HAP-1 (cell line): ENCODE measurements around the gene ALK.

Experiments
- DNase-seq, 2 experiments: peaks; one replicate each; pipeline ENCODE4 v3.0.0-alpha.2; 2016 to 2020; ENCODE audit warnings: low spot score in 2 of 2
- H3K27me3 ChIP-seq: fragments of 250-450 bp; sonication (Bioruptor Pico); 2 replicates; pipeline ENCODE4 v1.5.1; 2020; ENCODE audit warnings: low read depth, mild to moderate bottlenecking, moderate library complexity
- H3K36me3 ChIP-seq: fragments of 250-450 bp; sonication (Bioruptor Pico); replicated peaks from 2 replicates; pipeline ENCODE4 v1.5.1; 2020; ENCODE audit warnings: mild to moderate bottlenecking
- H3K4me1 ChIP-seq: fragments of 250-450 bp; sonication (Bioruptor Pico); 2 replicates; pipeline ENCODE4 v1.5.1; 2020; ENCODE audit warnings: mild to moderate bottlenecking
- H3K4me3 ChIP-seq: fragments of 250-450 bp; sonication (Bioruptor Pico); 2 replicates; pipeline ENCODE4 v1.5.1; 2020; ENCODE audit warnings: mild to moderate bottlenecking, moderate library complexity
- H3K9me3 ChIP-seq: fragments of 250-450 bp; sonication (Bioruptor Pico); 2 replicates; pipeline ENCODE4 v1.5.1; 2020; ENCODE audit warnings: mild to moderate bottlenecking, moderate library complexity
- in situ Hi-C: fragments of 300-500 bp; cut with MboI; formaldehyde crosslinking; loops from 3 replicates; pipeline ENCODE4 v1.14.3; 2020; ENCODE audit warnings: low sequenced_read_pairs, inconsistent platforms, mixed read lengths

The ALK gene

DNA sequence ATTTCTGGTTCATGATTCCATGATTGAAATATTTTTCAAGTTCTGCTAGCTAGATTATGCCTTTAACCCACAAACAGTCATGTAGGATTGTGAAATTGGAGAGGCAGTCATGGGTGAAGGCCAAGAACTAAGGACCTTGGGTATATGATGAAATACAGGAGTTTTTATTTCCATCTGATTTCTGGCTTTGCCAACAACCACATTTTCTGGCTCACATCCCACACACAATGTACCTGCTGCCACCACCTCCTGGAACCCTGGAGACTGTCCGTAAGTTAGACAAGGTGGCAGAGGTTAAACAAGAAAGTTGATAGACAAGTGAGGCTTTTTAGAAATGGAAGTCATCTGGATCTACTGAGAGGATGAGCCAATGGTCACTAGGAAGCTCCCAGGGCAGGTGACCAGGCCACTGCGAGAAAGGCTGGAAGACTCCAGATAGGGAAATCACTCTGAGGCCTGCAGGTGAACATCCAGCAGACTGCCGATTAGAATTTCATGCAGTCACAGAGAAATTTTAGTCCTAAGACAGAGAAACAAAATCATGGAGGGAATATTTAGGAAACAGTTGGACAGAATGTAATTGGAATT is 402.0 kb downstream of the ALK start:
- Histone ChIP-seq H3K4me3 (no peak overlapping the region), H3K36me3 (no peaks in the 10 kb centered on the region), H3K4me1 (no peaks in the 10 kb centered on the region), H3K9me3 (no peaks in the 10 kb centered on the region), H3K27me3 (no peaks in the 10 kb centered on the region)
- no peak for DNase-seq
- in situ Hi-C loops, result no loop called here

DNA sequence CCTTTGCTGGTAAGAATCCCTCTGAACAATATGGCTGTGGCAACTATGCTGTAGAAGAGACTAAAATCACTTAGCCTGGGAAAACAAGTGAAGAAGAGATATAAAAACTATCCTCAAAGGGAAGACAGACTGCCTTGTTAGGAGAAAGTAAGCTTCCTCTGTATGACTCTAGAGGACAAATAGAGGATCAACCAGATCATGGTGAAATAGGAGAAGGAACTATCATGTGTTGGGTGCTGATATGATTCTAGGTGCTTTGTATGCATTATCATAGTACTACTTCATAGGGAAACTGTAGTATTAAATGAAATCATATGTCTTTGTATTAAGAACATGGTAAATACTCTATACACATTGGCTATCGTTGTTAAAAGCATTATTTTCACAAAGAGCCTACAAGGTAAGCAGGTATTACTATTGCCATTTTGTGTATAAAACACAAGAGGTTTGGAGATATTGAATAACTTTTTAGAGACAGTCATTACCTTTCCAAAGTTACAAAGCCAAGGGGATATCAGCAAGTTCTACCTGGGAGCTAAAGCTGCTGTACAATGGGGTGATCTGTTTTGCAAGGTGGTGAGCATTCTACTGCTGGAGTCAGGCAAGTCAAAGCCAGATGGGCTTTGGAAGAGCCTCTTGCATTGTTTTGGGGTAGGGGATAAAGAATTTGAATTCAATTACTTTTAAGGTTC is 402.6 kb downstream of the ALK start:
- Histone ChIP-seq H3K36me3 (no peaks in the 10 kb centered on the region), H3K9me3 (no peaks in the 10 kb centered on the region), H3K27me3 (no peaks in the 10 kb centered on the region), H3K4me1 (no peaks in the 10 kb centered on the region), H3K4me3 (no peak overlapping the region)
- no peak for DNase-seq
- in situ Hi-C loops, result no loop called here

DNA sequence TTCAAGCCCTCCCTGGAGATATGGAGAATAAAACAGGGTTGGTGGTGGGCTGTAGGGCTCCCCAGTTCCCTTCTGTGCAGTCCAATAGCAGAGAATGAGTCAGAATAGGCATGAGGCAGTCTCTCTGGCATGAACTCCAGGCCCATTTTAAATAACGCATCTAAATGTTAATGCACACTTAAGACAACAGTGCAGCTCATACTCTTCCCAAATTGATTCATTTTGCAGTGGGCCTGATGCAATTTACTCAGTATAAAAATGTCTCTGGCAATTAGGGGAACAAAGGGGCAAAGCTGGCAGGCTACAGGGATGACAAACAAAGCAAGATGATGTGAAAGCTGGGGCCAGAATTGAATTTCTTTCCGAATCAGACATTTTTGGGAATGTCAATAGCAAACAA is 403.4 kb downstream of the ALK start:
- Histone ChIP-seq H3K4me3 (no peak overlapping the region), H3K4me1 (no peaks in the 10 kb centered on the region), H3K9me3 (no peaks in the 10 kb centered on the region), H3K36me3 (no peaks in the 10 kb centered on the region), H3K27me3 (no peaks in the 10 kb centered on the region)
- no peak for DNase-seq
- in situ Hi-C loops, result no loop called here

DNA sequence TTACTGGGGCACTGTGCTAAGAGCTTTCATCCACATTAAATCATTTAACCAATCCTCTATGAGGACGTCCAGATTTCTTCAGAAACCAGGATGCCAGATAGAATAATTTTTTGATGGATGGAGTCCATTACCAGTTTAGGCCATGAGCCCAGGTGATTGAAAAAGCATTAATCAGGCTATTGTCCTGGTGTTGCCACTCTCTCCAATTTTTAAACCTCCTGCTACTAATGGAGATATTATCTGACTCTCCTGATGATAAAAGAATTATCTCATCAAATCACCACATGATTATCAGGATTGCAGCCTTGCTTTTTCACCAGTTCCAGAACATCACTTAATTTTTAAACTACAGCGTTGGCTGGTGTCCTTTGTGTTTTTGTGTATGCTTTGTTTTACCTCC is 404.0 kb downstream of the ALK start:
- Histone ChIP-seq H3K9me3 (no peaks in the 10 kb centered on the region), H3K27me3 (no peaks in the 10 kb centered on the region)
- in situ Hi-C loops, result no loop called here

DNA sequence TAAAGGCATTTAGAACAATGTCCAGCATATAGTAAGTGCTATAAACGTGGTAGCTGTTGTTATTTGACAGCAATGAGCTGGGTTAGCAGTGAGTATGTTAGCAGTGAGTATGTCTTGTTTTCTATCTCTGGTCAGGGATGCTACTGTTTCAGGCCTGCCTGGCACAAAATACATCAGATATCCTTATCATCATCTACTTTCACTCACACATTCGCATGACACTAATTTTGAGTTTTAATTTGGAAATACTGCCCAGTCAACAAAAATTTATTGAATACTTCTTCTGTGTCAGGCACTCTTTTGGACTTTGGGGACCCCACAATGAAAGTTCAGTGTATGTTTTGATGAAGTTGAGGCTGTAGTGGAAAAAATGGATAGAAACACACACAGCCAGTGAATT is 404.6 kb downstream of the ALK start:
- Histone ChIP-seq H3K36me3 (no peaks in the 10 kb centered on the region), H3K4me3 (no peak overlapping the region), H3K9me3 (no peaks in the 10 kb centered on the region), H3K4me1 (no peaks in the 10 kb centered on the region), H3K27me3 (no peaks in the 10 kb centered on the region)
- in situ Hi-C loops, result no loop called here
- DNase-seq, result no peak

More for the DNA sequence above, 404.0 kb downstream of the ALK start:
- Histone ChIP-seq H3K4me1 (no peaks in the 10 kb centered on the region), H3K36me3 (no peaks in the 10 kb centered on the region), H3K4me3 (no peak overlapping the region)
- no peak for DNase-seq

DNA sequence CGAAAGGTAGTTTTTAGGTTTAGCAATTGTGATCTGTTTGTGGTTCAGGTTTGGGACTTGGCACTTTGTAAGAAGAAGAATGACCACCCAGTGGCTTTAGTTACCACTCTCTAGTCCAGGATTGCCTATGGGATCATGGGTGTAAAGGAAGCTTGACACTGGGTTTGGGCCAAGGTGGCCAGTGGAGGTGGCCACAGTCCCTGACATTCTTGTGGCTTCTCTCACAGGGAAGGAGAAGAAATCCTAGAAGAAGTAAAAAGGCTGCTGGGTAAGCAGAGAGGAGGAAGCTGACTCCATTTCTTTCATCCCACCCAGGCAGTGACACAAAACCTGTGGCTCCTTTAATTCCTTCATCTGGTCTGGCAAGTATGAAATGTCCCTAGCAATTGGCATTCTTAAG is 411.5 kb downstream of the ALK start:
- H3K9me3 ChIP-seq, result no peaks in the 10 kb centered on the region
- no peak for DNase-seq
- no peaks in the 10 kb centered on the region for H3K36me3 ChIP-seq
- no peak overlapping the region for H3K4me3 ChIP-seq
- in situ Hi-C loops, result no loop called here
- H3K4me1 ChIP-seq, result no peaks in the 10 kb centered on the region
- H3K27me3 ChIP-seq, result no peaks in the 10 kb centered on the region

DNA sequence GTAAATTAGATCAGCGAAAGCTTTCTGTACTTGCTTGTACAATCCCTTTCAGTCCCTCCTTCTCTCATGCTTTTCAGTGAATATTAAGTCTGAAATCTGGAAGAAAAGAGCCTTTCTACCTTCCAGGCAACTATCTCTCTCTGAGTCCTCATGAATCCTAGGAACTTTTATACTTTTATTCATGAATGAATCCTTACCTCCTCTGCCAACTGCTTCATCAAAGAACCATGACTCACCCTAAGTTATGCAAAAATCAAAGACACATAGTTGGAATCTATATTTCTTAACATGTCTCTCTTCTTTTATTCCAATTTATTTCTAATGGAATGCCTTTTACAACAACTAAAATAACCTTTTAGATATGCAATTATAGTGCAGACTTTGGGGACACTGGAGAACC is 412.0 kb downstream of the ALK start:
- in situ Hi-C loops, result no loop called here
- DNase-seq, result no peak
- no peaks in the 10 kb centered on the region for H3K4me1 ChIP-seq

DNA sequence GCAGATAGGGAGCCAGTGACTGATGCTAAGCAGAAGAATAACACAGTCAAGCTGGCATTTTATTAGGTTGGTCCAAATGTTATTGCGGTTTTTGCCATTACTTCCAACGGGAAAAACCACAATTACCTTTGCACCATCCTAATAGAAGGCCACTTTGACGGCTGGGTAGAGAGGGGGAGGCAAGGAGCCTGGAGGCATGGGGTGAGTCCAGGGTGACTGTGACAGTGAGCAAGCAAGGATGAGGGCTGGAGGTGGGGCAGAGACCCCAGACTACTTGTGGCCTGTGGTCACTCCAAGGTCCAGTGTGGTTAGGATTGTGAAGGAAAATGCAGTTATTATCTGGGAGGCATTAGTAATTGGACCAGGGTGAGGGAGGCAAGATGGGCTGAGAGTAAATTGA is 416.6 kb downstream of the ALK start:
- Histone ChIP-seq H3K9me3 (no peaks in the 10 kb centered on the region), H3K4me1 (no peaks in the 10 kb centered on the region), H3K27me3 (no peaks in the 10 kb centered on the region), H3K4me3 (no peak overlapping the region), H3K36me3 (no peaks in the 10 kb centered on the region)
- in situ Hi-C loops, result no loop called here
- no peak for DNase-seq

More for the DNA sequence above, 412.0 kb downstream of the ALK start:
- Histone ChIP-seq H3K27me3 (no peaks in the 10 kb centered on the region), H3K4me3 (no peak overlapping the region), H3K9me3 (no peaks in the 10 kb centered on the region), H3K36me3 (no peaks in the 10 kb centered on the region)

DNA sequence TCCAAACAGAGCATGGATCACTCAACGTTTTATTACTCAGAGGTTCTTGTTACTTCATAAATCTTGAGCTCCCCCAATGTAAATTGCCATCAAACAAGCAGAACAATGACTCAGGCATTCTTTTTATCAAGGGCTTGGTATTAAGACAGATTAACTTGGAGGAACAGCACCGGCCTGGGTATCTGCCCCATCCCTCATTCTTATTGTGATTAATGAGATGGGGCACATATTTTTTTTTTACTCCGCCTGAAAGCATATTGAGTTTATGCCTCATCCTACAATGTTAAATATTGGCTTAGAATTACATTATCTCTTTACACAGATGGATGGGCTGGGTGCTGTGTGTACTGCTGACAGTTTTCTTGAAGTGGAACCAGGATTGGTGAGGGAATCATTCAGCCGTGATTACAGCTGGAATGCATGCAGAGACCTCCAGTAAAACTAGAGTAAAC is 418.9 kb downstream of the ALK start:
- in situ Hi-C loops, result no loop called here
- peak in 1 of 2 experiments; percentile 18 for DNase-seq
- Histone ChIP-seq H3K36me3 (no peaks in the 10 kb centered on the region), H3K9me3 (no peaks in the 10 kb centered on the region), H3K4me3 (no peak overlapping the region), H3K4me1 (no peaks in the 10 kb centered on the region), H3K27me3 (no peaks in the 10 kb centered on the region)

DNA sequence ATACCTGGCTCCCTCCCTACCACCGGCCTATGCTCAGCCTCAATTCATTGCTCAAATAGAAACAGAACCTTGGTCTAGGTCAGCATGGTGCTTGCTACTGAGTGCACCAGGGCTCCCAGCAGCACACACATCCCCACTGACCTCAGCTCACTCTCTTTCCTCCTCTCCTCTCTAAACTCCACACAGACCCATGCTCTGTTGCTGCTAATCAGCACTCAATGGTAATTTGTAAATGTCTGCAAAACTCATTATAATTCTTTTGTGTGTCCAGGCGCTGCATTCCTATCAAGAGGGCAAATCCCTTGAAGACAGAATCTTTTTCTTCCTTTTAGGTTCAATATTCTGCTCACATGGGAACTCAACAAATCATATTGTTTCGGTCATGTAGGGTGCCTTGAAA is 424.0 kb downstream of the ALK start:
- DNase-seq, result no peak
- H3K36me3 ChIP-seq, result no peaks in the 10 kb centered on the region
- no peaks in the 10 kb centered on the region for H3K9me3 ChIP-seq

DNA sequence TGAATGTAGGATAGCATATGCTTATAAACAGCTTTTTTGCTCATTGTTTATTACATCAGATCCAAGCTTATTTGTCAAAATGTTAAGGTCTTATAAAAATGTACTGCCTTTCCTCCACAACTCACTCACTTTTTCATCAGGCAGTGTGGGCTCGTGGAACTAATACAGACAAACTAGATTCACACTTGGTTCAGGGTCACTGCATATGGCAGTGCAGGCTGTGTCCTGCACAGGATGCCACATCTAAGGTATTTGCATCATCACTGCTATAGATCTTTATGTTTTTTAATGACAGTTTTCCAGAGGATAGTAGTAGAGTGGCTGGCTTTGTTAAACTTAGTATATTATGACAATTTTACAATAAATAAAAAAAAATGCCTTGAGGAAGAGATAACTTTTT is 425.2 kb downstream of the ALK start:
- Histone ChIP-seq H3K9me3 (no peaks in the 10 kb centered on the region), H3K4me1 (no peaks in the 10 kb centered on the region), H3K36me3 (no peaks in the 10 kb centered on the region), H3K27me3 (no peaks in the 10 kb centered on the region), H3K4me3 (no peak overlapping the region)
- in situ Hi-C loops, result no loop called here
- DNase-seq, result no peak

More for the DNA sequence above, 424.0 kb downstream of the ALK start:
- Histone ChIP-seq H3K4me3 (no peak overlapping the region), H3K27me3 (no peaks in the 10 kb centered on the region), H3K4me1 (no peaks in the 10 kb centered on the region)
- in situ Hi-C loops, result no loop called here

DNA sequence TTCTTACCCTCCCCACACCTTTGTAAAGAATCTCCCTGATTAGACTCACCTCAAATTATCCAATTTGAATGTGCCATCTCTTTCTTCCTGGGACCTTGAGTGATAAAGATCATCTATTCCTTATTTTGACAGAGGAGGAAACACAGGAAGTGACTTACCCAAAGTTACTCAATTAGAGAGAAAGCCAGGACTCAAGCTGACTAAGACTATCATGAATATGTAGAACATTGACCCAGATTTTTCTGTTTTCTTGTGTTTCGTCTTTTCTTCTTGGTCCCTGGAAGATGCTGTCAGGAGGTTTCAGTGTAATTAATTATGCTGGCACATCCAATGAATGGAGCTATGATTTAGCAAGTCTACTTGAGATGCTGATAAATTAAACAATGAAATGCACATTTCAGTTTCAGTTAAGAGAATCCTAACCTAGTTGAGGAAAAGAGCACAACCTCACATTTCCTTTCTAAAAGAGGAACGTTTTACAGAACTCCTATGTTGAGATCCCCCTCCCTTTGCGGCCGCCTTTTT is 425.8 kb downstream of the ALK start:
- no peak for DNase-seq
- no peaks in the 10 kb centered on the region for H3K4me1 ChIP-seq
- no peaks in the 10 kb centered on the region for H3K27me3 ChIP-seq
- no peaks in the 10 kb centered on the region for H3K9me3 ChIP-seq
- in situ Hi-C loops, result no loop called here
- H3K36me3 ChIP-seq, result no peaks in the 10 kb centered on the region
- H3K4me3 ChIP-seq, result no peak overlapping the region

DNA sequence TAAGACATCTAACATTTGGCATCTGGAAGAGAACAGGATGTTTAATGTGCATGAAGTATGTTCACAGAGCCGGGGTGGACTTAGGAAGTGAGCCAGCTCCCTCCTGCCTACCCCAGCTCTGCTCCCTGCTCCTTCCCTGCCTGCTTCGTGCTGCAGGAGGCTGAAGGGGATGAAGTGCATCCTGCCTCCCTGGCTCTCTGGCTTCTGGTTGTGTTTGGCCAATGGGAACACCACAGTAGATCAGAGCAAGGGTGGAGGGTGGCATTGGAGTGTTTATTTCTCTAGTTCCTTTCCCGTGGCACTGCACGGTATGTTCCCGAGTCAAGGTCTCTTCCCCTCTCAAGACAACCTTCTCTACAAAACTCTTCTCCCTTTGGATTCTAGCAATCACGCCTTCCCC is 426.3 kb downstream of the ALK start:
- no peaks in the 10 kb centered on the region for H3K9me3 ChIP-seq
- H3K4me1 ChIP-seq, result no peaks in the 10 kb centered on the region
- DNase-seq, result no peak
- in situ Hi-C loops, result no loop called here
- H3K27me3 ChIP-seq, result no peaks in the 10 kb centered on the region
- H3K36me3 ChIP-seq, result no peaks in the 10 kb centered on the region
- H3K4me3 ChIP-seq, result no peak overlapping the region

DNA sequence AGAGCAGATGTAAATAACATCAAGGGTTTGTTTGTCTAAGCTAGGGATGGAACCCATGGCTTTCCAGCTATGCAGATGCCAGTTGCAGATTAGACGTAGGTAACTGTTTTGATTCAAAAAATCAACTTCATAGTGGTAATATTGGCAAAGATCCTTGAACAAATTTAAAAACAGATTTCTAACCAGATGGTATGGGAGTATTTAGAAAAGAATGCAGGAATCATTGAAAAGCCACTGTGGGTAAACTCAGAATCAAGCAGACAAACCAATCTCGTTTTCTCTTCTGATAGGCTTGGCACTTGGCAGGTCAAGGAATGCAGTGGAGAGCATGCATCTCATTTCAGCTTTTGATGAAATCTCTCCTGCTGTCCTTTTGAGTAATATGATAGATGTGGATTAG is 428.7 kb downstream of the ALK start:
- no peak overlapping the region for H3K4me3 ChIP-seq
- no peaks in the 10 kb centered on the region for H3K4me1 ChIP-seq
- no peak for DNase-seq
- no peaks in the 10 kb centered on the region for H3K27me3 ChIP-seq
- H3K9me3 ChIP-seq, result no peaks in the 10 kb centered on the region
- no peaks in the 10 kb centered on the region for H3K36me3 ChIP-seq
- in situ Hi-C loops, result no loop called here
